RWPE1 (cell line): Measurements from ENCODE around the gene TBC1D17.

Source experiments
- CTCF ChIA-PET: fragments of 350-600 bp; sonication (Branson Sonifier 250); formaldehyde crosslinking; extraction: SDS; loops from one replicate; lab custom pipeline; 2021; lab: Yijun Ruan, JAX
- POLR2A ChIA-PET: fragments of 400-600 bp; formaldehyde crosslinking; extraction: SDS; loops from one replicate; lab custom pipeline; 2020; ENCODE audit warnings: antibody characterized with exemption; ENCODE audit not compliant: low non-redundant PET; lab: Yijun Ruan, JAX
- DNase-seq: peaks from one replicate; pipeline ENCODE4 v3.0.0; 2012; ENCODE audit warnings: low spot score
- H3K27ac ChIP-seq: fragments of 450-650 bp; 2 replicates; pipeline ENCODE4 v1.5.1; 2017
- TF ChIP-seq, protein P1 (sequence below): fragments of 450-650 bp; conservative IDR thresholded peaks from 2 replicates; pipeline ENCODE4 v1.5.1; 2017; ENCODE audit warnings: low read depth, mild to moderate bottlenecking

The TBC1D17 gene

DNA sequence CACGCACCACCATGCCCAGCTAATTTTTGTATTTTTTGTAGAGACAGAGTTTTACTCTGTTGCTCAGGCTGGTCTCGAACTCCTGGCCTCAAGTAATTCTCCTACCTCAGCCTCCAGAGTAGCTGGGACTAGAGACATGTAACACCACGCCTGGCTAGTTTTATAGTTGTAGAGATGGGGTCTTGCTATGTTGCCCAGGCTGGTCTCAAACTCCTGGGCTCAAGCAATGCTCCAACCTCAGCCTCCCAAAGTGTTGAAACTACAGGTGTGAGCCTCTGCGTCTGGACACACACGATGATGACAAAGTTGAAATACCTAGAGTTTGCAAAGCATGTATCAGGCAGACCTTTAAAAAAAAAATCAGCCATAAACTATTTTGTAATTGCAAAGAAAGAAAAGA lies 31.1 kb upstream of the TBC1D17 start:
- TF ChIP-seq, protein P1, sequence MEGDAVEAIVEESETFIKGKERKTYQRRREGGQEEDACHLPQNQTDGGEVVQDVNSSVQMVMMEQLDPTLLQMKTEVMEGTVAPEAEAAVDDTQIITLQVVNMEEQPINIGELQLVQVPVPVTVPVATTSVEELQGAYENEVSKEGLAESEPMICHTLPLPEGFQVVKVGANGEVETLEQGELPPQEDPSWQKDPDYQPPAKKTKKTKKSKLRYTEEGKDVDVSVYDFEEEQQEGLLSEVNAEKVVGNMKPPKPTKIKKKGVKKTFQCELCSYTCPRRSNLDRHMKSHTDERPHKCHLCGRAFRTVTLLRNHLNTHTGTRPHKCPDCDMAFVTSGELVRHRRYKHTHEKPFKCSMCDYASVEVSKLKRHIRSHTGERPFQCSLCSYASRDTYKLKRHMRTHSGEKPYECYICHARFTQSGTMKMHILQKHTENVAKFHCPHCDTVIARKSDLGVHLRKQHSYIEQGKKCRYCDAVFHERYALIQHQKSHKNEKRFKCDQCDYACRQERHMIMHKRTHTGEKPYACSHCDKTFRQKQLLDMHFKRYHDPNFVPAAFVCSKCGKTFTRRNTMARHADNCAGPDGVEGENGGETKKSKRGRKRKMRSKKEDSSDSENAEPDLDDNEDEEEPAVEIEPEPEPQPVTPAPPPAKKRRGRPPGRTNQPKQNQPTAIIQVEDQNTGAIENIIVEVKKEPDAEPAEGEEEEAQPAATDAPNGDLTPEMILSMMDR: no peak
- ChIA-PET POLR2A (no interaction called here), CTCF (no interaction called here)
- DNase-seq: no peak
- H3K27ac ChIP-seq: no peak overlapping the region

DNA sequence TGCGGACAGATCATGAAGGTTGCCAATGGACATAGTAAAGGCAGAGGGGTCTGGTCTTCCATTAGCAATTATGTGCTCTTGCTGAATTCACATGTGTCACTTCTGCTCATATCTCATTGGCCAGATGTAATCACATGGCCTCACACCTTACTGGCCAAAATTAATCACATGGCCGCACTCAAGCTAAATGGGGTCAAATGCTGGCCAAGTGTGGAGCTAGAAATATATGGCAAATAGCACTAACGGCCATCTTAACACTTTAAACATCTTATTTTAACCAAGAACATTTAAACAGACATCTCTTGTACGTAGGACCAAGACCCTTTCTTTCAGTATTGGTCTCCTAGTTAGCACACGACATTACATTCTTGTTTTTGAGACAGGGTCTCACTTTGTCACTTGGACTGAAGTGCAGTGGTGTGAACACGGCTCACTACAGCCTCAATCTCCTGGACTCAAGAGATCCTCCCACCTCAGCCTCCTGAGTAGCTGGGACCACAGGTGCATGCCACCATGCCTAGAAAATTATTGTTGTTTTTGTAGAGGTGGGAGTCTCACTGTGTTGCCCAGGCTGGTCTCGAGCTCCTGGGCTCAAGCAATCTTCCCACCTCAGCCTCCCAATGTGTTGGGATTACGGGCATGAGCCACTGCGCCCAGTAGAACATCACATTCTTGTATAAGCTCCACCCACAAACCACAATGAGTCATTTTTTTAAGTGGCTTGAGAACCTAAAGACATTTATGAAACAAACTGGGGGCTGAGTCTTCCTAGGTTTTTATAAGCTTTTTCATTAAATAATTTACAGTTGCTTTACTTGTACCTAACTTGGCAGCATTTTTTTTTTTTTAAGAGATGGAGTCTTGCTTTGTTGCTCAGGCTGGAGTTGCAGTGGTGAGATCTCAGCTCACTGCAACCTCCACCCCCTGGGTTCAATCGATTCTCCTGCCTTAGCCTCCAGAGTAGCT lies 29.5 kb upstream of the TBC1D17 start:
- H3K27ac ChIP-seq: peak overlapping the region; percentile 79
- peak; percentile 60 for DNase-seq
- TF ChIP-seq, protein P1: no peak
- ChIA-PET POLR2A (interaction anchor here (0.5 to 1.5 kb wide), 4 partner anchors 21 to 153 kb away, joined by 3 to 4 read pairs (median 3); no protein-coding TSS in a partner anchor), CTCF (interaction anchor here (0.7 kb wide), 1 partner anchor 349 kb away, joined by 4 read pairs; no protein-coding TSS in a partner anchor)

DNA sequence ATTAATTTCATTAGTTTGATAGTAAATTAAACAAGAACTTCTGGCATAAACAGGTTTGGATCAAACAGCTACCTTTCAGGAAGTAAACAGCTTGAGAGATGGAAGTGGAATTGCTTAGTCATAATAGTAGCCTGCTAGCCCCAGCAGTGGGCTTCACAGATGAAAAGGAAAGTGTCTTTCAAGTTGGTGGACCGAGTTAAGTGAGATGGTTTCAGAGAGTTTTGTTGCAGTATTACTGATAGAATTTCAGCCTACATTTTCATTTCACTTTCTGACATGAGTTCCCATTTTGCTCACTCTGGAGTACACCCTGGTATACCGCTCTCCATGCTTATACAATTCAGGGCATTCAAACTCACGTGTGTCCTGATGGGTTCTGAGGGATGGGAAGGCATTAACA lies 28.6 kb upstream of the TBC1D17 start:
- DNase-seq: no peak
- TF ChIP-seq, protein P1: no peak
- H3K27ac ChIP-seq: peak overlapping the region; percentile 79
- POLR2A ChIA-PET: interaction anchor here (0.5 to 1.5 kb wide), 3 partner anchors 20 to 154 kb away, joined by 3 to 4 read pairs (median 3); no protein-coding TSS in a partner anchor
- CTCF ChIA-PET: no interaction called here

DNA sequence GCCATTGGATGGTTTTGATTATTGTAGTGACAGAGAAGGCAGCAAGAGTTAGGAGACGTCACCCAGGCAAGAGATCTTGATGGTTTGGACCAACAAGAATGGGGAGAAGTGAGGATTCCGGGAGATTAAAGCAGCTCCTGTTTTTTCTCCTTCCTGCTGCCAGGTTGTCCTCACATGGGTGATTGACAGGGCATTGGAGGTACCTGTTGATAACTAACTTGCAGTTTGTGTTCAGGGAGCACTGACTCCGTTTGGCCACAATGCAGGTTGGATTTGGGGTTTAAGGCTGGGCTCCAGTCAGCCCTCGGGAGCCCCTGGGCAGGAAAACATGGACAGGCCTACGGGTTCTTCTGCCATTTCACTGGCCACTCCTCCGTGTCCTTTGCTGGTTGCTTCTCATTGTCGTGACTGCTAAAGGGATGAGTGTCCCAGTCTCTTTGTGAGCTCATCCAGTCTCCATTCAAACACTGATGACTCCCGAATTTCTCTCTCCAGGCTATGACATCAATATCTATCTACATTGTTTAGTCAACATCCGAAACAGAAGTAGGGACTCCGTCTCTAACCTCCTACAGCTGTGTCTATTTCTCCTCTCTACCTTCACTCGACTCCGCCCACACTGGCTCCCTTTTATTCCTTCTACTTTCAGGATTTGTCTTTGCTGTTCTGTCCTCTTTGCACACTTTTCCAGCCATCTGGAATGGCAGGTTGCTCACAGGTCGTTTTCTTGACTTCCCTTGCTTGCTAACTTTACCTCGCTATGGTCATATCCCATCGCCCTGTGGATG lies 27.9 kb upstream of the TBC1D17 start:
- no peak for DNase-seq
- TF ChIP-seq, protein P1: no peak
- CTCF ChIA-PET: no interaction called here
- peak overlapping the region; percentile 97 for H3K27ac ChIP-seq
- POLR2A ChIA-PET: interaction anchor here (1.1 to 1.5 kb wide), 2 partner anchors 19 to 20 kb away, joined by 3 to 6 read pairs; no protein-coding TSS in a partner anchor

- ChIA-PET POLR2A (interaction anchor here (1.1 kb wide), 1 partner anchor 19 kb away, joined by 6 read pairs; no protein-coding TSS in a partner anchor), CTCF (interaction anchor here (0.5 to 0.6 kb wide), 2 partner anchors 63 to 159 kb away, joined by 3 to 5 read pairs; partner anchors contain the start of gene CPT1C)
- DNase-seq: no peak
- TF ChIP-seq, protein P1: no peak
- H3K27ac ChIP-seq: peak overlapping the region; percentile 97
Measured at GRCh38 chr19:49850221-49850486, 27.3 kb upstream of the TBC1D17 start.
